ENCODE measurements around the gene TWIST2. TPM values are rescaled to one million over a fixed set of nuclear protein-coding genes. Genes with fewer than 3 reads are reported as not detected.

The TWIST2 gene
- total and polyA plus RNA-seq, 10 of the 15 experiments (the other 5 are each of a cell fraction or from before 2014, with no cell fraction given): not detected

GRCh38 chr2:238810321-238810720 is 37.6 kb upstream of the TWIST2 start:
- H3K36me3 ChIP-seq (ENCODE audit: control insufficient read depth in 2 of 2, insufficient read depth in 2 of 2, low read length in 1 of 2): no peaks in the 10 kb centered on the region
- no peak overlapping the region for H2AFZ ChIP-seq (ENCODE audit: control insufficient read depth, low read depth, low read length)
- in situ Hi-C loops (cut with MboI): no loop called here
- H3K4me3 ChIP-seq: no peak overlapping the region
- RAD21 ChIA-PET (ENCODE audit: unreplicated experiment): no interaction called here
- no peak overlapping the region for H3K27ac ChIP-seq (ENCODE audit: control insufficient read depth, insufficient read depth)
- H3K4me2 ChIP-seq (ENCODE audit: control insufficient read depth, insufficient read depth): no peak overlapping the region
- TF ChIP-seq STAT3 (IDR thresholded peaks at IDR 0.05; ENCODE audit: low read depth, low read length): no peak
- no peak for TF ChIP-seq CREM (IDR thresholded peaks at IDR 0.05; ENCODE audit: low read depth)
- no peak for TF ChIP-seq TAF1 (IDR thresholded peaks at IDR 0.05; ENCODE audit: borderline replicate concordance, low read depth, low read length)
- TF ChIP-seq REST (IDR thresholded peaks at IDR 0.05; ENCODE audit: low read depth, low read length): no peak
- no peak for TF ChIP-seq ZNF217 (IDR thresholded peaks at IDR 0.05)
- TF ChIP-seq POLR2AphosphoS5 (IDR thresholded peaks at IDR 0.05; ENCODE audit: low read length): no peak
- TF ChIP-seq, protein P1, sequence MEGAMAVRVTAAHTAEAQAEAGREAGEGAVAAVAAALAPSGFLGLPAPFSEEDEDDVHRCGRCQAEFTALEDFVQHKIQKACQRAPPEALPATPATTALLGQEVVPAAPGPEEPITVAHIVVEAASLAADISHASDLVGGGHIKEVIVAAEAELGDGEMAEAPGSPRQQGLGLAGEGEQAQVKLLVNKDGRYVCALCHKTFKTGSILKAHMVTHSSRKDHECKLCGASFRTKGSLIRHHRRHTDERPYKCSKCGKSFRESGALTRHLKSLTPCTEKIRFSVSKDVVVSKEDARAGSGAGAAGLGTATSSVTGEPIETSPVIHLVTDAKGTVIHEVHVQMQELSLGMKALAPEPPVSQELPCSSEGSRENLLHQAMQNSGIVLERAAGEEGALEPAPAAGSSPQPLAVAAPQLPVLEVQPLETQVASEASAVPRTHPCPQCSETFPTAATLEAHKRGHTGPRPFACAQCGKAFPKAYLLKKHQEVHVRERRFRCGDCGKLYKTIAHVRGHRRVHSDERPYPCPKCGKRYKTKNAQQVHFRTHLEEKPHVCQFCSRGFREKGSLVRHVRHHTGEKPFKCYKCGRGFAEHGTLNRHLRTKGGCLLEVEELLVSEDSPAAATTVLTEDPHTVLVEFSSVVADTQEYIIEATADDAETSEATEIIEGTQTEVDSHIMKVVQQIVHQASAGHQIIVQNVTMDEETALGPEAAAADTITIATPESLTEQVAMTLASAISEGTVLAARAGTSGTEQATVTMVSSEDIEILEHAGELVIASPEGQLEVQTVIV (IDR thresholded peaks at IDR 0.05; ENCODE audit: borderline replicate concordance, partially characterized antibody): no peak
- no peak for TF ChIP-seq FOS (IDR thresholded peaks at IDR 0.05; ENCODE audit: borderline replicate concordance, extremely low read depth, insufficient read length)
- no peak for TF ChIP-seq FOXK2 (IDR thresholded peaks at IDR 0.05)
- TF ChIP-seq DPF2 (IDR thresholded peaks at IDR 0.05): no peak
- TF ChIP-seq, protein P2, sequence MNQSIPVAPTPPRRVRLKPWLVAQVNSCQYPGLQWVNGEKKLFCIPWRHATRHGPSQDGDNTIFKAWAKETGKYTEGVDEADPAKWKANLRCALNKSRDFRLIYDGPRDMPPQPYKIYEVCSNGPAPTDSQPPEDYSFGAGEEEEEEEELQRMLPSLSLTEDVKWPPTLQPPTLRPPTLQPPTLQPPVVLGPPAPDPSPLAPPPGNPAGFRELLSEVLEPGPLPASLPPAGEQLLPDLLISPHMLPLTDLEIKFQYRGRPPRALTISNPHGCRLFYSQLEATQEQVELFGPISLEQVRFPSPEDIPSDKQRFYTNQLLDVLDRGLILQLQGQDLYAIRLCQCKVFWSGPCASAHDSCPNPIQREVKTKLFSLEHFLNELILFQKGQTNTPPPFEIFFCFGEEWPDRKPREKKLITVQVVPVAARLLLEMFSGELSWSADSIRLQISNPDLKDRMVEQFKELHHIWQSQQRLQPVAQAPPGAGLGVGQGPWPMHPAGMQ (IDR thresholded peaks at IDR 0.05; ENCODE audit: borderline replicate concordance): no peak
- no peak for TF ChIP-seq MTA3 (IDR thresholded peaks at IDR 0.05; ENCODE audit: borderline replicate concordance, low read length)
- no peak for TF ChIP-seq RAD51 (IDR thresholded peaks at IDR 0.05)
- no peak for TF ChIP-seq MXI1 (IDR thresholded peaks at IDR 0.05; ENCODE audit: low read depth, low read length)
- no peaks in the 10 kb centered on the region for H3K79me2 ChIP-seq (ENCODE audit: control insufficient read depth, insufficient read depth, low read length)
- CTCF ChIA-PET: interaction anchor here (0.5 kb wide), 1 partner anchor 453 kb away, joined by 3 read pairs; no protein-coding TSS in a partner anchor
- FAIRE-seq (no peak), DNase-seq (ENCODE audit: low read depth, low spot score) (no peak), ATAC-seq (no peak)
- no TSS peak for BruUV-seq (replicated peaks)
- H3K9me3 ChIP-seq (replicated peaks; ENCODE audit: control insufficient read depth, insufficient read depth, low read length): no peaks in the 10 kb centered on the region; the same call in 2 of the 3 replicates
- H3K27me3 ChIP-seq (replicated peaks in 1 of 2; ENCODE audit: control insufficient read depth in 2 of 2, insufficient read depth in 2 of 2, low read length in 1 of 2): no peaks in the 10 kb centered on the region
- 14% methylated on average over 5 of the region's 5 CpGs for WGBS (ENCODE audit: insufficient coverage, insufficient replicate concordance, low lambda C conversion rate, missing lambda C conversion rate)
- SMC1A ChIA-PET (ENCODE audit: uncharacterized antibody, unreplicated experiment): no interaction called here
- no peak overlapping the region for H3K9ac ChIP-seq (ENCODE audit: control insufficient read depth, insufficient read depth, low read length)
- intact Hi-C loops (cut with micrococcal nuclease; ENCODE audit: unreplicated experiment): no loop called here
- no peaks in the 10 kb centered on the region for H4K20me1 ChIP-seq (ENCODE audit: control insufficient read depth, insufficient read depth)
- H3K4me1 ChIP-seq (ENCODE audit: control insufficient read depth, insufficient read depth, low read length): no peaks in the 10 kb centered on the region
- POLR2A ChIA-PET: no interaction called here
